GM19468 (cell line): ENCODE data around the gene DIP2C.
"Not testable (repeated sequence)": the region's sequence is repeated elsewhere in the genome, so short reads cannot be mapped to it uniquely, and the experiment has no call there.

Experiments
- ATAC-seq: cut with Tn5 transposase; IDR thresholded peaks from one replicate; pipeline ENCODE4 v1.9.1; 2021; ENCODE audit warnings: mild to moderate bottlenecking, moderate library complexity, moderate number of reproducible peaks; ENCODE audit not compliant: unreplicated experiment; ENCODE audit errors: extremely low read depth

The DIP2C gene

GRCh38 chr10:418226-418625, 271.2 kb downstream of the DIP2C start:
- no peak for ATAC-seq

- ATAC-seq, result no peak
Observed at GRCh38 chr10:416091-416515, 273.4 kb downstream of the DIP2C start.

DNA sequence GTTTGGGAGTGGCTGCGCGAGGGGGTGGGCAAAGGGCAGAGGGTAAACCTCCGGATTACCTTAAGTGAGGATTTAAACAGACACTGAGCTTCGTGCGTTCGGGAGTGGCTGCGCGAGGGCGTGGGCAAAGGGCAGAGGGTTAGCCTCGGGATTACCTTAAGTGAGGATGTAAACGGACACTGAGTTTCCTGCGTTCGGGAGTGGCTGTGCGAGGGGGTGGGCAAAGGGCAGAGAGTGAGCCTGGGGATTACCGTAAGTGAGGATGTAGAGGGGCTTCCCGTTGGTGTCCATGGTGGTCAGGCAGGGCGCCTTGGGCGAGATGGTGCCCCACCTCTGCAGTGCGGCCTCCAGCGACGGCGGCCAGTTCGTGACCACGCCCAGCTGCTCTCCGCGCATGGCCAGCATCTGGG, 275.8 kb downstream of the DIP2C start:
- no peak for ATAC-seq

- ATAC-seq, result no peak
Observed at GRCh38 chr10:412109-412508, 277.4 kb downstream of the DIP2C start.

DNA sequence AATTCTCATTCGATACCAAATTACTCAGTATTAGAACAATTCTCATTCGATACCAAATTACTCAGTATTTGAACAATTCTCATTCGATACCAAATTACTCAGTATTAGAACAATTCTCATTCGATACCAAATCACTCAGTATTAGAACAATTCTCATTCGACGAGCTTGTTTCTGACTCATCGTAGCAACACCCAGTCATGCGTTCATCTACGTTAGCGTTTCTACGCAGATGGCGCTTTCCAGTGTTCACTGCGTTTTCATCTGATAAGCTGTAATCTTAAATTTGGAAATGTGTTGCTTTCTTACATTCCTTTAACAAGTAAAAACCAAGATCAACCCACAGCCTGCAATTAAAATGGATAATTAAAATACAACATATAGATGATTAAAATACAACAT, 277.9 kb downstream of the DIP2C start:
- ATAC-seq, result no peak

DNA sequence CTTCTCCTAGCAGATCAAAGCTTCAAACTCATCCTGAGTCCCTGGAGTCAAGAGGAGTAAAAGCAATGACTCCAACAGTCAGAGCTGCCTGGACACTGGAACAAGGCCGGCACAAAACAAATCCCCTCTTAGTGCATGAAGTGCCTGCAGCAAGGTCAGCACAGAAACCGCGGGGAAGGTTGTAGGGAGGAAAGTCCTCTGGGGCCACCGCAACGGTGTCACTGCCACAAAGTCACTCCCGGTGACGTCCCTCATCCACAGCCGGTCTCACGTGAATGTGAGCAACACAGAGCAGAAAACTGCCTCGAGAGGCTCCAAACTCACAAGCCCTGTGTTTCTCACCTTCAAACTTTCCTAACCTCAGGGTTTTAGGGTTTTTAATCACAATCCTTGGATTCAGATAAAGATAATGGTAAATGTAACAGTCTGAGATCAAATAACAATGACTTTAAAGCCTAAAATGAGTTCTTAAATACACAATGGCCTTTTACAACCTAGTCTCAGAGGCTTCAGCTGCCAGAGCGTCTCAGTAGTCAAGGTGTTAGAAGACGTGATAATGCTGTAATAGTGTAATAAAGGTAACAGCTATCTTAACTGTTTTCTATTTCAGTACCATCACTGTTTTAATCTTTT, 279.9 kb downstream of the DIP2C start:
- ATAC-seq, result no peak

GRCh38 chr10:408236-408635, 281.2 kb downstream of the DIP2C start:
- no peak for ATAC-seq

DNA sequence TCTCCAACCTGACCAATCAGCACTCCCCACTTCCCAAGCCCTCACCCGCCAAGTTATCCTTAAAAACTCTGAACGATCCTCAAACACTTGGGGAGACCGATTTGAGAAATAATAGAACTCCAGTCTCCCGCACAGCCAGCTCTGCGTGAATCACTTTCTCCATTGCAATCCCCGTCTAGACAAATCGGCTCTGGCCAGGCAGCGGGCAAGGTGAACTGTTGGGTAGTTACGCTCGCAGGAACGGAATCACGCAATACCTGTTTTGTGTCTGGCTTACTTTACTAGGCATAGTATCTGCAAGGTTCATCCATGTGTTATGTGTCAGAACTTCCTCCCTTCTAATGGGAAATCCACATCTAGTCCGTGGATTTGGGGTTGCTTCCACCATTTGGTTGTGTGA, 282.5 kb downstream of the DIP2C start:
- no peak for ATAC-seq

DNA sequence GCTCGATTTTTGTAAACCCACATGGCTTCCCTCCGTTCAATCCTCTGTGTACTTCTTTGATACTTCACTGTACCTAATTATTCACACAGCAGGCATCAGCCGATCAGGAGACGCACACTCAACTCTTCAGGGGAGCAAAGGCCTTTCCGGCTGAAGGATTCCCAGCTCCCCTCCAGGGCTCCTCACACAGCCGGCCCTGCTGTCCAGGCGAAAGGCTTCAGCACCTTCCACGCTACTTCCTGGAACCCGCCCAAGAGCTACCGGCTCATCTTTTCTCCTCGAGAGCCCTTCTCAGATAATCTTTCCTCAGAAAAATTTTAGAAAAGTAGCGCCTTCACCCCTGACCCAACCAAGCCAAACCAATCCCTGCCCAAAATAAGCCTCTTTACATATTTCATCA, 283.8 kb downstream of the DIP2C start:
- no peak for ATAC-seq

- no peak for ATAC-seq
Observed at GRCh38 chr10:404991-405390, 284.5 kb downstream of the DIP2C start.

DNA sequence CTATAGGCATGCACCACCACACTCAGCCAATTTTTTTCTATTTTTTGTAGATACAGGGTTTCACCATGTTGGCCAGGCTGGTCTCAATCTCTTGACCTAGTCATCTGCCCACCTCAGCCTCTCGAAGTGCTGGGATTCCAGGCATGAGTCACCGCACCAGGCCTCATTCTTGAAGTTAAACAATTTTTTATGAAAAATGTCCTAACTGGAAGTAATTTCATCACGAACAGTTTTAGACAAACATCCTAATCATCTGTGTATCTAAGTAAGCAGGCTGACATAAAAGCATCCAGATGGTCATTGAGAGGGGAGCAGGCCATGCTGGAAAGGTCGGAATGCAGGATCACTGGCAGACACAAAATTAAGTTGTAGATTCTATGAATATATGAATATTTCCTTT, 285.1 kb downstream of the DIP2C start:
- no peak for ATAC-seq

DNA sequence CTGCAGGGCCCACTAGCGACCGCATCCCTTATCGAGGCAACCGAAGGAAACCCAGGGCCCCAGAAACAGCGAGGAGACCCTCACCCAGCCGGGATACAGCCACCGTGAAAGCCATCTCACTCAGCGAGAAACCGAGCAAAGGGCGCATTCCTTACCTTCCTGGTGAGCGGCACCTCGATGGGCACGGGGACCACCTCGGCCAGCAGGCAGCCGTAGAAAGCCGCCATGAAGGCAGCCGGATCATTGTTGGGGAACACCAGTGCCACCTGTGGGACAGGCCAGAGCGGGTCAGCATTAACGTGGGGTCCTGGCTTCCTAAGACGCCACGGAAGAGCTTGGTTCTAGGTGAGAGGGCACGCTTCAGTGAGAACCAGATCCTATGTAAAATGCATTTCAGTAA, 290.5 kb downstream of the DIP2C start:
- no peak for ATAC-seq

- ATAC-seq, result no peak
Observed at GRCh38 chr10:397321-398068, 292.0 kb downstream of the DIP2C start.

- ATAC-seq, result no peak
Observed at GRCh38 chr10:396535-397220, 292.8 kb downstream of the DIP2C start.

- no peak for ATAC-seq
Observed at GRCh38 chr10:396107-396506, 293.4 kb downstream of the DIP2C start.

DNA sequence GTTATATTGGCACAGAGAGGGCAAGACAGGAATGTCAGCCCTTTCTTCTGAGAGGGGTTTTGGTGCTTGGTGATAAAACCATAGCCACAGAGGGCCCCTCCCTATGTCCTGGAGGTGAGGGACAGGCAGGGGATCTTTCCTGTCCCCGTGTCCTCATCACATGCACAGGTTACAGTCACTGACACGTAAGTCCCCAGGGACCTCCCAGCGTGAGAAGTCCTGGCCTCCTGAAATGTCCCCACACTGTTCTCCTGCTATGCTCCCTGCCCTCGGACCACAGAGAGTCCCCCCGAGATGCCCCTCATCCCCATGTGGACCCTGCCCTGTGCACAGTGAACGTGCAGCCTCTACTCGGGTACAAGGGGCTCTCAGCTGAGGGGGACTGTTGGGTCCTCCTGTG, 293.8 kb downstream of the DIP2C start:
- no peak for ATAC-seq

GRCh38 chr10:394439-395101, 294.9 kb downstream of the DIP2C start:
- not testable (repeated sequence) for ATAC-seq

DNA sequence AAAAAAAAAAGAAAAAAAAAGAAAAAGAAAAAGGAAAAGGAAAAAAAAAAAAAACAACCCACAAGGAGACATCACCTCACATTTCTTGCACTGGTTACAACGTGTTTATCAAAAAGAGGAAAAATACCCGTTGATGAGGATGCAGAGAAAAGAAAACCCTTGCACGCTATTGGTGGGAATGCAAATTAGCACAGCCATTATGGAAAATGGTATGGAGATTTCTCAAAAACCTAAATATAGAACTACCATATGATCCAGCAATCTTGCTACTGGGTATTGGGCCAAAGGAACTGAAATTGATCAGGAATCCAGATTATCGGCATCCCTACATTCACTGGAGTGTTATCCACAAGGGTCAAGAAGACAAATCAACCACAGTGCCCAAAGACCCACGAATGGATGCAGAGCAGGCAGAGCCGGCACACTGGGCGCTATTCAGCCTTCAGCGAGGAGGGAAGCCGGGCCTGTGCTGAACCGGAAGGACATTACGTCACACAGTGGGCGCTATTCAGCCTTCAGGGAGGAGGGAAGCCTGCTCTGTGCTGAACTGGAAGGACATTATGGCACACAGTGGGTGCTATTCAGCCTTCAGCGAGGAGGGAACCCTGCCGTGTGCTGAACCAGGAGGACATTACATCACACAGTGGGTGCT, 295.6 kb downstream of the DIP2C start:
- no peak for ATAC-seq

DNA sequence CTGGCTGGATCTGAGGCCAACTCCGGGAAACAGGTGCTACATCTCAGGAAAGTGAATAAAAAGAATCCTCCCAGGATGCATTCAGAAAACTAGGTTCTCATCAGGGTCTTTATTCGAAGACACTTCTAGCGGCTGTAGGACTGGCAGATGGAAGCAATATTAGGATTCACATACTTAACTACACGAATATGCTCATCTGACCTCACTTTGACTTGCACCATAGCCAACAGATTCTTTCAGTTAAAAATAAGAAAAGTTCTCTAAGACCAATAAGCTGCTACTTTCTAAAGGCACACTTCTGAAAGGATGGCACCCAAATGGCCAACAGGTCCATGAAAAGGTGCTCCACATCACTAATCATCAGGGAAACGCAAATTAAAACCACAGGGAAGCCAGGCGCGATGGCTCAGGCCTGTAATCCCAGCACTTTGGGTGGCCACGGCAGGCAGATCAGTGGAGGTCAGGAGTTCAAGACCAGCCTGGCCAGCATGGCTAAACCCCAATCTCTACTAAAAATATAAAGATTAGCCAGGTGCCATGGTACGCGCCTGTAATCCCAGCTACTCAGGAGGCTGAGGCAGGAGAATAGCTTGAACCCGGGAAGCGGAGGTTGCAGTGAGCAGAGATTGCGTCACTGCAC, 296.2 kb downstream of the DIP2C start:
- no peak for ATAC-seq

- no peak for ATAC-seq
Observed at GRCh38 chr10:392705-393037, 296.8 kb downstream of the DIP2C start.
